ENCODE data around the gene CLSTN2. TPM values are rescaled to one million over a fixed set of nuclear protein-coding genes. Genes with fewer than 3 reads are reported as not detected.

The CLSTN2 gene
- total RNA-seq, 1 donor from 2014 or later = 0.74 TPM

GRCh38 chr3:140258222-140258724, 323.3 kb downstream of the CLSTN2 start:
- Mint-ChIP-seq H3K27ac (ENCODE audit: unreplicated experiment) (no peak overlapping the region), H3K27me3 (ENCODE audit: unreplicated experiment) (peaks cover 1% of the 10 kb centered on the region), H3K4me3 (ENCODE audit: unreplicated experiment) (no peak overlapping the region), H3K36me3 (ENCODE audit: low read depth, unreplicated experiment) (no peaks in the 10 kb centered on the region), H3K4me1 (ENCODE audit: unreplicated experiment) (no peaks in the 10 kb centered on the region), H3K9me3 (ENCODE audit: unreplicated experiment) (no peaks in the 10 kb centered on the region)
- DNase-seq (ENCODE audit: low spot score) = no peak
- TF ChIP-seq CTCF (IDR thresholded peaks at IDR 0.05; ENCODE audit: unreplicated experiment) = no peak

GRCh38 chr3:140265302-140265701, 330.3 kb downstream of the CLSTN2 start:
- Mint-ChIP-seq H3K4me3 (ENCODE audit: unreplicated experiment) (no peak overlapping the region), H3K36me3 (ENCODE audit: low read depth, unreplicated experiment) (no peaks in the 10 kb centered on the region), H3K9me3 (ENCODE audit: unreplicated experiment) (no peaks in the 10 kb centered on the region), H3K27ac (ENCODE audit: unreplicated experiment) (no peak overlapping the region), H3K4me1 (ENCODE audit: unreplicated experiment) (no peaks in the 10 kb centered on the region), H3K27me3 (ENCODE audit: unreplicated experiment) (no peaks in the 10 kb centered on the region)
- no peak for DNase-seq (ENCODE audit: low spot score)
- TF ChIP-seq CTCF (IDR thresholded peaks at IDR 0.05; ENCODE audit: unreplicated experiment) = no peak

GRCh38 chr3:140268103-140268502, 333.1 kb downstream of the CLSTN2 start:
- no peak for TF ChIP-seq CTCF (IDR thresholded peaks at IDR 0.05; ENCODE audit: unreplicated experiment)
- H3K27me3 Mint-ChIP-seq (ENCODE audit: unreplicated experiment) = peaks cover 4% of the 10 kb centered on the region
- no peak for DNase-seq (ENCODE audit: low spot score)
- no peak overlapping the region for H3K4me3 Mint-ChIP-seq (ENCODE audit: unreplicated experiment)
- H3K9me3 Mint-ChIP-seq (ENCODE audit: unreplicated experiment) = no peaks in the 10 kb centered on the region
- no peaks in the 10 kb centered on the region for H3K36me3 Mint-ChIP-seq (ENCODE audit: low read depth, unreplicated experiment)
- no peak overlapping the region for H3K27ac Mint-ChIP-seq (ENCODE audit: unreplicated experiment)
- no peaks in the 10 kb centered on the region for H3K4me1 Mint-ChIP-seq (ENCODE audit: unreplicated experiment)

GRCh38 chr3:140268610-140269009, 333.6 kb downstream of the CLSTN2 start:
- no peaks in the 10 kb centered on the region for H3K36me3 Mint-ChIP-seq (ENCODE audit: low read depth, unreplicated experiment)
- H3K4me3 Mint-ChIP-seq (ENCODE audit: unreplicated experiment) = no peak overlapping the region
- no peaks in the 10 kb centered on the region for H3K9me3 Mint-ChIP-seq (ENCODE audit: unreplicated experiment)
- H3K27ac Mint-ChIP-seq (ENCODE audit: unreplicated experiment) = no peak overlapping the region
- peaks cover 4% of the 10 kb centered on the region for H3K27me3 Mint-ChIP-seq (ENCODE audit: unreplicated experiment)
- no peak for TF ChIP-seq CTCF (IDR thresholded peaks at IDR 0.05; ENCODE audit: unreplicated experiment)
- DNase-seq (ENCODE audit: low spot score) = no peak
- no peaks in the 10 kb centered on the region for H3K4me1 Mint-ChIP-seq (ENCODE audit: unreplicated experiment)

- no peaks in the 10 kb centered on the region for H3K36me3 Mint-ChIP-seq (ENCODE audit: low read depth, unreplicated experiment)
- no peak for TF ChIP-seq CTCF (IDR thresholded peaks at IDR 0.05; ENCODE audit: unreplicated experiment)
- no peak overlapping the region for H3K4me3 Mint-ChIP-seq (ENCODE audit: unreplicated experiment)
- H3K27ac Mint-ChIP-seq (ENCODE audit: unreplicated experiment) = no peak overlapping the region
- no peaks in the 10 kb centered on the region for H3K4me1 Mint-ChIP-seq (ENCODE audit: unreplicated experiment)
- no peaks in the 10 kb centered on the region for H3K9me3 Mint-ChIP-seq (ENCODE audit: unreplicated experiment)
- peaks cover 4% of the 10 kb centered on the region for H3K27me3 Mint-ChIP-seq (ENCODE audit: unreplicated experiment)
- DNase-seq (ENCODE audit: low spot score) = no peak
Observed at GRCh38 chr3:140270329-140270728, 335.3 kb downstream of the CLSTN2 start.
